ENCODE results near the gene TLR5.

GRCh38 chr1:223133306-223133823, 9.7 kb downstream of the TLR5 start:
- TF ChIP-seq CTCF (IDR thresholded peaks at IDR 0.05): no peak
- no peak for TF ChIP-seq POLR2A (IDR thresholded peaks at IDR 0.05; ENCODE audit: low read depth)
- TF ChIP-seq POLR2AphosphoS5 (IDR thresholded peaks at IDR 0.05): no peak
- no peak for TF ChIP-seq EP300 (IDR thresholded peaks at IDR 0.05)
